ENCODE measurements around the gene KLHL6. TPM values are rescaled to one million over a fixed set of nuclear protein-coding genes. Genes with fewer than 3 reads are reported as not detected.

KLHL6 gene
- total RNA-seq, 4 donors from 2014 or later, result 0.10 to 1.4 (median 0.39) TPM

DNA sequence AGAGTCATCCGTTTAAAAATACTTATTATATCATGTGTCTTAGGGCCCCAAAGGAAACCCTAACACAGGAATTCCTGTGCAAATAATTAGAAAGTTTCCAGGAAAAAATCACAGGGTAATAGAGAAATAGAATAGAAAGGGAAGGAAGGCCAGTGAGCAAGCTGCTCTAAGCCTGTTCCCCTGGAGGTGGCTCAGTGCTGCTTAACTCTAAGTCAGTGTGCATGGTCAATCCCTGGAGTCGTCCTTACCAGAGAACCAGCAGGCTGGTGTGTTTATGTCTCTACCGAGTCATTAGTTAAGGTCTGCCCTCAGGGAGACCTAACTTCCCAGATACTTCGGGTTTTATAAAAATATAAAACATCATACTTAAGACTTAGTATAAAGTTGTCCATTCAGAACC, 106.1 kb downstream of the KLHL6 start:
- Histone ChIP-seq H3K4me1 (peaks cover 12% of the 10 kb centered on the region), H3K4me3 (no peak overlapping the region), H3K36me3 (no peaks in the 10 kb centered on the region), H3K9me3 (no peaks in the 10 kb centered on the region), H3K27ac (no peak overlapping the region), H3K27me3 (no peaks in the 10 kb centered on the region)
- no peak for DNase-seq (ENCODE audit: low spot score in 2 of 2)
- 46% methylated on average over 4 of the region's 4 CpGs for WGBS
- no peak for TF ChIP-seq POLR2A (IDR thresholded peaks at IDR 0.05)
- TF ChIP-seq POLR2AphosphoS5 (IDR thresholded peaks at IDR 0.05), result no peak
- TF ChIP-seq, protein P1, sequence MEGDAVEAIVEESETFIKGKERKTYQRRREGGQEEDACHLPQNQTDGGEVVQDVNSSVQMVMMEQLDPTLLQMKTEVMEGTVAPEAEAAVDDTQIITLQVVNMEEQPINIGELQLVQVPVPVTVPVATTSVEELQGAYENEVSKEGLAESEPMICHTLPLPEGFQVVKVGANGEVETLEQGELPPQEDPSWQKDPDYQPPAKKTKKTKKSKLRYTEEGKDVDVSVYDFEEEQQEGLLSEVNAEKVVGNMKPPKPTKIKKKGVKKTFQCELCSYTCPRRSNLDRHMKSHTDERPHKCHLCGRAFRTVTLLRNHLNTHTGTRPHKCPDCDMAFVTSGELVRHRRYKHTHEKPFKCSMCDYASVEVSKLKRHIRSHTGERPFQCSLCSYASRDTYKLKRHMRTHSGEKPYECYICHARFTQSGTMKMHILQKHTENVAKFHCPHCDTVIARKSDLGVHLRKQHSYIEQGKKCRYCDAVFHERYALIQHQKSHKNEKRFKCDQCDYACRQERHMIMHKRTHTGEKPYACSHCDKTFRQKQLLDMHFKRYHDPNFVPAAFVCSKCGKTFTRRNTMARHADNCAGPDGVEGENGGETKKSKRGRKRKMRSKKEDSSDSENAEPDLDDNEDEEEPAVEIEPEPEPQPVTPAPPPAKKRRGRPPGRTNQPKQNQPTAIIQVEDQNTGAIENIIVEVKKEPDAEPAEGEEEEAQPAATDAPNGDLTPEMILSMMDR (IDR thresholded peaks at IDR 0.05), result no peak
- no peak for TF ChIP-seq EP300 (IDR thresholded peaks at IDR 0.05)

DNA sequence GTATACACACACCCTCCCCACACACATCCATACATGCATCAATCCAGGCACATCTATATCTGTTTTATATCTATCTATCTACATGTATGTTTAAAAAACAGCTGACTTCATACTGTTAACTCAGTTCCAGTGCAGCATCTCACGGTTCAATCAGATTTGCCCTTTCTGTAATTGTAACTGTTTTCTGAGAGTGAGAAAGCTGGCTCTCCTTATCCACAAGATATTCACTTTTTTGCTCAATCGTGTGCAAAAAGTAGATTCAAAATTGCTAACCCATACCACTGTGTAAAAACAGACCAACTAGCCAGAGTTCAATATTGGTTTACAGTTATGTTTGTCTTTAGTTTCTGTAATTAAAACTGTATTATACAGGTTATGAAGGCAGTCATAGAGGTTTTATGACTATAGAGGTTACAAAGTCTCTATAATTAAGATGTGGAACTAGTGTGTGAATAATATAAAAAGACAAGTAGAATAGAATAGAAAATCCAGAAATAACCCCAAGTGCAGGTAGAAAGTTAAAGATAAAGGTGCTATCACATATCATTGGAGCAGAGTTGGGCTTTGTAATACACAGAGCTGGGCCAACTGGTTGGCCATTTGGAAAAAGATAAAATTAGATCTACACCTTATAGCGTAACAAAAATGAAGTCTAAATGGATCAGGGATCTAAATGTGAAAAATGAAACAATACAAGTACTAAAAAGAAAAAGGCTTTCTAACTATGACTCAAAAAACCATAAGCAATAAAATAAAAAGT, 107.0 kb downstream of the KLHL6 start:
- H3K4me3 ChIP-seq, result peak overlapping the region; percentile 72
- no peaks in the 10 kb centered on the region for H3K36me3 ChIP-seq
- no peaks in the 10 kb centered on the region for H3K27me3 ChIP-seq
- no peak for DNase-seq (ENCODE audit: low spot score in 2 of 2)
- peaks cover 6% of the 10 kb centered on the region for H3K9me3 ChIP-seq
- H3K27ac ChIP-seq, result no peak overlapping the region
- 69% methylated on average over 3 of the region's 3 CpGs for WGBS
- H3K4me1 ChIP-seq, result peaks cover 12% of the 10 kb centered on the region
- TF ChIP-seq POLR2A (IDR thresholded peaks at IDR 0.05) (no peak), POLR2AphosphoS5 (IDR thresholded peaks at IDR 0.05) (no peak), EP300 (IDR thresholded peaks at IDR 0.05) (no peak)
- TF ChIP-seq, protein P1 (IDR thresholded peaks at IDR 0.05), result no peak

DNA sequence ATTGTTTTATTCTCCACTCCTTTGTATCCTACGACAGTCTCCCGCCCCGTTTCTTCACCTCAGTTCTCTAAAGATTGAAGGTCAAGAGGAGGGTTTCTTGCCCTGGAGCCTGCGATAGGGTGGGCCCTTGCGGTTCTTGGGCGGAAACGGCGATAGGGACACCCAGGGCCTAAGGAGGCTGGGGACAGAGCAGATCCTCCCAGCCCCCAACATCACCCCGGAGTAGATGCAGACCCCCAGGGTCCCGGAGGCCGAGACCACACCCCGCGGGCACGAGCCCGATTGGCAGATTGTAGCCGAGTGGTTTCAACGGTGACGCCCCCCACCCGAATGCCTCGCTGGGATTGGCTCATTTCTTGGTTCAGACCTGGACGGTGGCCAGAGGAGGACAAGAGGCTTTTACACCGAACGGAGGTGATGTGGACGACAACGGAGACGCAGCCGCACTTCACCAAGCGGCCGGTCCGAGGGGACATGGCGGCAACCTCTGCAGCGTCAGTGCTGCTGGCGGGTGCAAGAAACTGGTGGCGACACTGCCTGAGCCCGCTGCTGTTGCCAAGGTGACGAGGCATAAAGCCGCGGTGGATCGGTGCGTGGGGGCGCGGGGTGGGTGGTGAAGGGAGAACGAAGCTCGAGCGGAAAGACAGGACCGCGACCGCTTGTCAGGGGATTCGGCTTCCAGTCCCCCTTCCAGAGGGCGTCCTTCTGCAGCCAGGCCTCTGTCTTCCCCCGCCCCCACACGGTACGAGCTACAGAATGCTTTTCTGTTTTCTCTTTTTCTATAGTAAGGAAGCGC, 108.1 kb downstream of the KLHL6 start:
- peak; percentile 88 for DNase-seq (ENCODE audit: low spot score in 2 of 2)
- H3K4me3 ChIP-seq, result peak overlapping the region; percentile 72
- peaks cover 12% of the 10 kb centered on the region for H3K4me1 ChIP-seq
- peak overlapping the region; percentile 72 for H3K27ac ChIP-seq
- no peaks in the 10 kb centered on the region for H3K27me3 ChIP-seq
- WGBS, result 3% methylated on average over 49 of the region's 54 CpGs
- H3K9me3 ChIP-seq, result peaks cover 13% of the 10 kb centered on the region
- peak in 1 of 2 donors; percentile 26 for TF ChIP-seq POLR2A (IDR thresholded peaks at IDR 0.05)
- peak in 1 of 3 donors; percentile 31 for TF ChIP-seq POLR2AphosphoS5 (IDR thresholded peaks at IDR 0.05)
- no peak for TF ChIP-seq EP300 (IDR thresholded peaks at IDR 0.05)
- TF ChIP-seq, protein P1 (IDR thresholded peaks at IDR 0.05), result no peak
- H3K36me3 ChIP-seq, result no peaks in the 10 kb centered on the region

DNA sequence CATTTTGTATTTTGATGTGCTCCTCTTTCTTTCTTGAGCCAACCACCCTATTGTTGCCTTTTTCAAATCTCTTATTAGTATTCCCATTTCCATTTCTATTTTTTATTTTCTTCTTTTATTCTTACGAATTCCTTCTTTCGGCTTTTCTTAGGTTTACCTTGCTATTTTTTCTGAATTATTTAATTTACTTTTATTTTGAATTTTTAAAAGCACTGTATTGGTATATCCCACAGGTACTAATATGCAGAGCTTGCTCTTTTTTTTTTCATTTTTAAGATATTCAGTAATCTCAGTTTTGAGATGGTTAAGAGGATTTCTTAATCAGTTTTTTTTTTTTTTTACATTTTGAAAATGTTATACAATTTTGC, 108.7 kb downstream of the KLHL6 start:
- Histone ChIP-seq H3K4me3 (peak overlapping the region; percentile 72), H3K9me3 (peaks cover 13% of the 10 kb centered on the region), H3K4me1 (peaks cover 12% of the 10 kb centered on the region), H3K27ac (no peak overlapping the region), H3K27me3 (no peaks in the 10 kb centered on the region), H3K36me3 (no peaks in the 10 kb centered on the region)
- DNase-seq (ENCODE audit: low spot score in 2 of 2), result no peak
- TF ChIP-seq POLR2AphosphoS5 (IDR thresholded peaks at IDR 0.05), result no peak
- TF ChIP-seq, protein P1 (IDR thresholded peaks at IDR 0.05), result no peak
- TF ChIP-seq EP300 (IDR thresholded peaks at IDR 0.05), result no peak
- no peak for TF ChIP-seq POLR2A (IDR thresholded peaks at IDR 0.05)
- WGBS, result 98% methylated on average over 2 of the region's 2 CpGs

DNA sequence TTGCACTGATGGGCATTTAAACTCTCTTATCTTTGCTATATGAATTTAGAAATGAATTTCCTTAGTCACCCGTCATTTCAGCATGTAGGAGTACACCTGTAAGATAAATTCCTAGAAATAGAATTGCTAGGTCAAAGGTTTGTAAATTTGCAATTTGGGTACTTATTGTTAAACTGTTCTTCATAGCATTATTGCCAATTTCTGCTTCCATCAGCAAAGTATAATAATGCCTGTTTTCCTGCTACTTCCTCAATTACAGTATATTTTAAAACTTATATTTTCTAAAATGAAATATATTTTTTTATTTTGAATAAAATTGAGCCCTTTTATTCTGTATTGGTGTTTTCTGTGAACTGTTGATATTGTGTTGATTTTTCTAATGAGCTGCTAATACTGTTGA, 110.8 kb downstream of the KLHL6 start:
- TF ChIP-seq EP300 (IDR thresholded peaks at IDR 0.05) (no peak), POLR2AphosphoS5 (IDR thresholded peaks at IDR 0.05) (no peak)
- TF ChIP-seq, protein P1 (IDR thresholded peaks at IDR 0.05), result no peak

More for the DNA sequence above, 110.8 kb downstream of the KLHL6 start:
- Histone ChIP-seq H3K4me1 (peaks cover 12% of the 10 kb centered on the region), H3K36me3 (no peaks in the 10 kb centered on the region), H3K27ac (no peak overlapping the region), H3K4me3 (no peak overlapping the region), H3K27me3 (no peaks in the 10 kb centered on the region), H3K9me3 (peaks cover 13% of the 10 kb centered on the region)
- 92% methylated on average over 1 of the region's 1 CpG for WGBS
- no peak for DNase-seq (ENCODE audit: low spot score in 2 of 2)

Measured in suprapubic skin (tissue), 4 donors.